ENCODE data around the gene CUBN.

DNA sequence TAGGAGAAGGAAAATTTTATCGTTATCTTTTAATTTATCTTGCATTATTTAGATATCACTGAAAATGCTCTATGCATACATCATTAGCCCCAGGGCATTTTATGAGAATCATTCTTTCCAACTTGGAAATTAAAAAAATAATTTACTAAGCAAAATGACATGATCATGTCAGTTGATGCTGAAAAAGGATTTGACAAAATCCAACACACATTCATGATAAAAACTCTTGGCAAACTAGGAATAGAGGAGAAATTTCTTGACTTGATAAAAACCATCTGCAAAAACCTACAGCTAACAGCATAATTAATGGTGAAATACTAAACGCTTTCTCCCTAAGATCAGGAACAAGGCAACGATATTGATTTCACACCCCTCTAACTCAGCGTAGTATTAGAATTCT, 272.2 kb downstream of the CUBN start:
- TF ChIP-seq CTCF (IDR thresholded peaks at IDR 0.05) = no peak
- TF ChIP-seq POLR2A (IDR thresholded peaks at IDR 0.05) = no peak
- no peak for TF ChIP-seq POLR2AphosphoS5 (IDR thresholded peaks at IDR 0.05)
- no peak for TF ChIP-seq EP300 (IDR thresholded peaks at IDR 0.05; ENCODE audit: low read depth)

Measured in transverse colon (tissue), 4 donors.